Keratinocyte (primary cell): ENCODE data around the gene ACAA1. TPM values are rescaled to one million over a fixed set of nuclear protein-coding genes. Genes with fewer than 3 reads are reported as not detected.

ENCODE experiments used
- DNase-seq: peaks from one replicate; pipeline ENCODE4 v3.0.0-alpha.2; 2011; ENCODE audit warnings: low read depth, missing footprints, low spot score
- FAIRE-seq: peaks from 2 replicates; lab custom pipeline; 2011; peaks lifted over from hg19 to GRCh38; lab: Jason Lieb, UNC
- H2AFZ ChIP-seq: 2 replicates; pipeline ENCODE4 v1.6.0; 2012; ENCODE audit warnings: low read length, control low read depth, inconsistent platforms; ENCODE audit not compliant: control insufficient read depth
- H3K27ac ChIP-seq: 2 replicates; pipeline ENCODE4 v1.5.1; 2011; ENCODE audit warnings: low read length; ENCODE audit not compliant: control insufficient read depth, insufficient read depth
- H3K27me3 ChIP-seq: 3 replicates; pipeline ENCODE4 v1.6.0; 2011; ENCODE audit warnings: low read length; ENCODE audit not compliant: control insufficient read depth, insufficient read depth; ENCODE audit errors: extremely low read depth
- H3K36me3 ChIP-seq, 2 experiments: 2 replicates in 1 of 2; 3 replicates in 1 of 2; pipeline ENCODE4 v1.5.1; 2011; ENCODE audit warnings: low read length in 2 of 2, mild to moderate bottlenecking in 1 of 2; ENCODE audit not compliant: control insufficient read depth in 2 of 2, insufficient read depth in 2 of 2; ENCODE audit errors: extremely low read depth in 1 of 2
- H3K4me1 ChIP-seq: 3 replicates; pipeline ENCODE4 v1.5.1; 2011; ENCODE audit warnings: low read length; ENCODE audit not compliant: control insufficient read depth, insufficient read depth; ENCODE audit errors: extremely low read depth
- H3K4me2 ChIP-seq: 3 replicates; pipeline ENCODE4 v1.6.0; 2011; ENCODE audit warnings: low read depth, low read length; ENCODE audit not compliant: control insufficient read depth, insufficient read depth; ENCODE audit errors: extremely low read depth
- H3K4me3 ChIP-seq, 3 experiments: fragments of 200-600 bp in 1 of 3; sonication (generic) in 1 of 3; 2 replicates in 2 of 3; 3 replicates in 1 of 3; pipeline ENCODE4 v1.5.1; 2011 to 2016; ENCODE audit warnings: low read length in 3 of 3, mild to moderate bottlenecking in 3 of 3, control low read depth in 2 of 3, inconsistent platforms in 1 of 3, low read depth in 1 of 3, mixed read lengths in 1 of 3, mixed run types in 1 of 3, moderate library complexity in 1 of 3; ENCODE audit not compliant: control insufficient read depth in 2 of 3, insufficient read depth in 2 of 3; ENCODE audit errors: extremely low read depth in 1 of 3
- H3K79me2 ChIP-seq: 2 replicates; pipeline ENCODE4 v1.6.0; 2012; ENCODE audit warnings: low read length; ENCODE audit not compliant: control insufficient read depth, insufficient read depth
- H3K9ac ChIP-seq: 3 replicates; pipeline ENCODE4 v1.6.0; 2011; ENCODE audit warnings: low read length; ENCODE audit not compliant: control insufficient read depth, insufficient read depth; ENCODE audit errors: extremely low read depth
- H3K9me1 ChIP-seq: 3 replicates; pipeline ENCODE4 v1.6.0; 2011; ENCODE audit warnings: low read length; ENCODE audit not compliant: control insufficient read depth, insufficient read depth; ENCODE audit errors: extremely low read depth
- H3K9me3 ChIP-seq: 2 replicates; pipeline ENCODE4 v1.5.1; 2012; ENCODE audit warnings: low read depth, low read length; ENCODE audit not compliant: control insufficient read depth
- H4K20me1 ChIP-seq: 3 replicates; pipeline ENCODE4 v1.6.0; 2011; ENCODE audit warnings: low read length; ENCODE audit not compliant: control insufficient read depth, insufficient read depth; ENCODE audit errors: extremely low read depth
- CTCF ChIP-seq, 3 experiments: IDR thresholded peaks in 1 of 3; conservative IDR thresholded peaks in 1 of 3; optimal IDR thresholded peaks in 1 of 3; 2 replicates in 2 of 3; 3 replicates in 1 of 3; pipeline versions ENCODE3 to v1.5.1; 2011; ENCODE audit warnings: low read length in 3 of 3, mild to moderate bottlenecking in 3 of 3, moderate library complexity in 2 of 3, control low read depth in 1 of 3, inconsistent platforms in 1 of 3; ENCODE audit not compliant: insufficient read depth in 2 of 3; ENCODE audit errors: extremely low read depth in 1 of 3
- EZH2 ChIP-seq: IDR thresholded peaks from one replicate; pipeline ENCODE4 v1.6.1; 2012; ENCODE audit warnings: inconsistent platforms, mild to moderate bottlenecking, low read length, moderate library complexity
- dilution Hi-C: fragments of 300-500 bp; cut with MboI; formaldehyde crosslinking; loops from one replicate; pipeline ENCODE4 v1.7.0; 2020; ENCODE audit warnings: low sequenced_read_pairs; ENCODE audit not compliant: extremely low pct_ligation_motif_present
- polyA plus RNA-seq, 5 experiments: library from polyadenylated mRNA; depleted of rRNA in 3 of 5; stranded (reverse) in 3 of 5; stranded (forward) in 1 of 5; unstranded in 1 of 5; fragments of >200 nt; gene quantifications; 1 replicate in 1 of 5; 2 replicates in 3 of 5; 3 replicates in 1 of 5; pipeline versions ENCODE4 v1.2.1 to v1.2.3, GENCODE V29; 2011 to 2012; ENCODE audit warnings: missing spikeins in 2 of 5, low read depth in 1 of 5, low replicate concordance in 1 of 5

The ACAA1 gene
- polyA plus RNA-seq, 1 donor (not counting 4 experiments of a cell fraction or from before 2014, with no cell fraction given), result 85.3 TPM

- Histone ChIP-seq H3K79me2 (peaks cover 35% of the 10 kb centered on the region), H3K9ac (peak overlapping the region; percentile 88), H3K9me3 (no peaks in the 10 kb centered on the region), H3K36me3 (no peaks in the 10 kb centered on the region), H2AFZ (peak overlapping the region; percentile 84), H3K4me3 (peak overlapping the region; percentile 86 to 89 (median 89)), H3K27ac (peak overlapping the region; percentile 99), H3K27me3 (no peaks in the 10 kb centered on the region), H3K4me2 (peak overlapping the region; percentile 89), H4K20me1 (no peaks in the 10 kb centered on the region), H3K4me1 (peaks cover 19% of the 10 kb centered on the region), H3K9me1 (no peaks in the 10 kb centered on the region)
- TF ChIP-seq CTCF (optimal IDR thresholded peaks at IDR 0.05 in 1 of 3, IDR thresholded peaks at IDR 0.05 in 1 of 3, conservative IDR thresholded peaks at IDR 0.05 in 1 of 3; ENCODE audit: extremely low read depth in 1 of 3, insufficient read depth in 2 of 3, low read length in 3 of 3) (no peak), EZH2 (no peak)
- dilution Hi-C loops, result no loop called here
- DNase-seq (no peak), FAIRE-seq (no peak)
Observed at GRCh38 chr3:38164643-38164951, 27.7 kb upstream of the ACAA1 start.

- Histone ChIP-seq H3K4me3 (peak overlapping the region; percentile 86 to 89 (median 89)), H3K4me2 (peak overlapping the region; percentile 89), H3K79me2 (peaks cover 30% of the 10 kb centered on the region), H2AFZ (peak overlapping the region; percentile 84), H3K36me3 (no peaks in the 10 kb centered on the region), H3K9ac (peak overlapping the region; percentile 88), H4K20me1 (no peaks in the 10 kb centered on the region), H3K9me1 (no peaks in the 10 kb centered on the region), H3K27me3 (no peaks in the 10 kb centered on the region), H3K4me1 (peaks cover 16% of the 10 kb centered on the region), H3K9me3 (no peaks in the 10 kb centered on the region), H3K27ac (peak overlapping the region; percentile 99)
- dilution Hi-C loops, result no loop called here
- TF ChIP-seq CTCF (optimal IDR thresholded peaks at IDR 0.05 in 1 of 3, IDR thresholded peaks at IDR 0.05 in 1 of 3, conservative IDR thresholded peaks at IDR 0.05 in 1 of 3; ENCODE audit: extremely low read depth in 1 of 3, insufficient read depth in 2 of 3, low read length in 3 of 3) (no peak), EZH2 (no peak)
- no peak for DNase-seq
- FAIRE-seq, result no peak
Observed at GRCh38 chr3:38163841-38164642, 27.1 kb upstream of the ACAA1 start.
